Measurements from ENCODE around the gene MAP3K9. TPM values are rescaled to one million over a fixed set of nuclear protein-coding genes. Genes with fewer than 3 reads are reported as not detected.

Gene MAP3K9
- total RNA-seq, 3 donors from 2014 or later: 0.16 to 6.3 (median 3.3) TPM

DNA sequence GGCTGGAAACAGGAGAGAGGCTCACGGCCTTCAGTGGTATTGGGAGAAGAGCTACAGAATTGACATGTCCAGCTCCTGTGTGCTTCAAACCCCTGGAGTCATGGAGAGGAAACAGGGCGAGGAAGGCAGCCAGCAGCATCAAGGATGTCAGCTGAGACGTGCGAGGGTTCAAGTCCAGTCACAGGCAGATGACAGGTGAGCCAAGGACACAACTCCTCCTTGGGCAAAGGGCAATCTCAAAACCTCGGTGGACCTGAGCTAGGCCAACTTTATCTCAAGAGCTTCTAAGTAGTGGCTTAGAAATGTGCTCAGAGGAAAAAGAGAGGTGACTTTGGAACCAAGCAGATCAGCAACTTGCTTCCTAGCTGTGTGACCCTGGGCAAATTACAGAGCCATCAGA lies 86.0 kb downstream of the MAP3K9 start:
- TF ChIP-seq POLR2A (IDR thresholded peaks at IDR 0.05) (no peak), POLR2AphosphoS5 (IDR thresholded peaks at IDR 0.05) (no peak)
- TF ChIP-seq, protein P1, sequence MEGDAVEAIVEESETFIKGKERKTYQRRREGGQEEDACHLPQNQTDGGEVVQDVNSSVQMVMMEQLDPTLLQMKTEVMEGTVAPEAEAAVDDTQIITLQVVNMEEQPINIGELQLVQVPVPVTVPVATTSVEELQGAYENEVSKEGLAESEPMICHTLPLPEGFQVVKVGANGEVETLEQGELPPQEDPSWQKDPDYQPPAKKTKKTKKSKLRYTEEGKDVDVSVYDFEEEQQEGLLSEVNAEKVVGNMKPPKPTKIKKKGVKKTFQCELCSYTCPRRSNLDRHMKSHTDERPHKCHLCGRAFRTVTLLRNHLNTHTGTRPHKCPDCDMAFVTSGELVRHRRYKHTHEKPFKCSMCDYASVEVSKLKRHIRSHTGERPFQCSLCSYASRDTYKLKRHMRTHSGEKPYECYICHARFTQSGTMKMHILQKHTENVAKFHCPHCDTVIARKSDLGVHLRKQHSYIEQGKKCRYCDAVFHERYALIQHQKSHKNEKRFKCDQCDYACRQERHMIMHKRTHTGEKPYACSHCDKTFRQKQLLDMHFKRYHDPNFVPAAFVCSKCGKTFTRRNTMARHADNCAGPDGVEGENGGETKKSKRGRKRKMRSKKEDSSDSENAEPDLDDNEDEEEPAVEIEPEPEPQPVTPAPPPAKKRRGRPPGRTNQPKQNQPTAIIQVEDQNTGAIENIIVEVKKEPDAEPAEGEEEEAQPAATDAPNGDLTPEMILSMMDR (IDR thresholded peaks at IDR 0.05): no peak
- Histone ChIP-seq H3K4me1 (no peaks in the 10 kb centered on the region), H3K4me3 (no peak overlapping the region), H3K27me3 (no peaks in the 10 kb centered on the region), H3K36me3 (no peaks in the 10 kb centered on the region), H3K27ac (no peak overlapping the region), H3K9me3 (no peaks in the 10 kb centered on the region)
- intact Hi-C loops (cut with DNase I; ENCODE audit: low total_unique reads): no loop called here
- no peak for DNase-seq (ENCODE audit: low spot score in 2 of 2)

DNA sequence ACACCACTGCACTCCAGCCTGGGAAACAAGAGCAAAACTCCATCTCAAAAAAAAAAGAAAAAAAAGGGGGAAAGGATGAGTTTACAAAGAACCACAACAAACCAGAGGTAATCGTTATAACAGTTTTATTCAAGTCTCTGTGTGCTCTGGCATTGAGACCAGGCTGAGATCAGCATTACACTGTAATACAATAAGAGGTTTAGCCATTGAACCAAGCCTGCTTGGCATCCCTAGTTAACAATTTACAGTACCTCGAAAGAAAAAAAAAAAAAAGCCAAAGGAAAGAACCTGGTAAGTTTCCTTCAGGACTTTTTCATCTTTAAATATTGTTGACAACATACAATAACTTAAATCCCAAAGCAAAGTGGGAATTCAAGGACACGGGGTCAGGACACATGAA lies 86.9 kb downstream of the MAP3K9 start:
- DNase-seq (ENCODE audit: low spot score in 2 of 2): no peak
- Histone ChIP-seq H3K36me3 (no peaks in the 10 kb centered on the region), H3K27me3 (no peaks in the 10 kb centered on the region), H3K27ac (no peak overlapping the region), H3K9me3 (no peaks in the 10 kb centered on the region), H3K4me3 (no peak overlapping the region), H3K4me1 (no peaks in the 10 kb centered on the region)
- TF ChIP-seq POLR2AphosphoS5 (IDR thresholded peaks at IDR 0.05): no peak
- TF ChIP-seq POLR2A (IDR thresholded peaks at IDR 0.05): no peak
- TF ChIP-seq, protein P1 (IDR thresholded peaks at IDR 0.05): no peak
- intact Hi-C loops (cut with DNase I; ENCODE audit: low total_unique reads): no loop called here

DNA sequence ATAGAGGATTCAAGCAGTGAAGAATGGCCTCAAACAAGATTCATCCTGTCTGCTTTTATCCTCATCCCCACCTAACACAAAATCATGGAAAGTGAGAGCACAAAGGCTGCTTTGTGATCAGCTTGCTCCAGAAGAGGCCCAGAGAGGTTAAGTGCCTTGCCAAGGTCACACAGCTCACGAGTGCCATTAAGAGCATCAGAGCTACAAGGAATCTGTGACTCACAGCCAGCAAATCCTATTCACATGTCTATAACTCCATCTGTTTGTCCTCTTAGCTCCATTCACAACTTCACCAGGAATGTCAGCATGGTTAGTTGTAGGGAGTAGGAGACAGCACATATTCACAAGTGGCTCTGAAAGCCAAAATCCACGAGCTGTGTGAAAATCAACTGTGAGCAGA lies 87.8 kb downstream of the MAP3K9 start:
- H3K4me3 ChIP-seq: no peak overlapping the region
- intact Hi-C loops (cut with DNase I; ENCODE audit: low total_unique reads): no loop called here
- H3K36me3 ChIP-seq: no peaks in the 10 kb centered on the region
- no peaks in the 10 kb centered on the region for H3K9me3 ChIP-seq
- no peak overlapping the region for H3K27ac ChIP-seq
- no peak for TF ChIP-seq POLR2A (IDR thresholded peaks at IDR 0.05)
- TF ChIP-seq POLR2AphosphoS5 (IDR thresholded peaks at IDR 0.05): no peak
- TF ChIP-seq, protein P1 (IDR thresholded peaks at IDR 0.05): no peak
- H3K4me1 ChIP-seq: no peaks in the 10 kb centered on the region
- DNase-seq (ENCODE audit: low spot score in 2 of 2): no peak
- H3K27me3 ChIP-seq: no peaks in the 10 kb centered on the region

DNA sequence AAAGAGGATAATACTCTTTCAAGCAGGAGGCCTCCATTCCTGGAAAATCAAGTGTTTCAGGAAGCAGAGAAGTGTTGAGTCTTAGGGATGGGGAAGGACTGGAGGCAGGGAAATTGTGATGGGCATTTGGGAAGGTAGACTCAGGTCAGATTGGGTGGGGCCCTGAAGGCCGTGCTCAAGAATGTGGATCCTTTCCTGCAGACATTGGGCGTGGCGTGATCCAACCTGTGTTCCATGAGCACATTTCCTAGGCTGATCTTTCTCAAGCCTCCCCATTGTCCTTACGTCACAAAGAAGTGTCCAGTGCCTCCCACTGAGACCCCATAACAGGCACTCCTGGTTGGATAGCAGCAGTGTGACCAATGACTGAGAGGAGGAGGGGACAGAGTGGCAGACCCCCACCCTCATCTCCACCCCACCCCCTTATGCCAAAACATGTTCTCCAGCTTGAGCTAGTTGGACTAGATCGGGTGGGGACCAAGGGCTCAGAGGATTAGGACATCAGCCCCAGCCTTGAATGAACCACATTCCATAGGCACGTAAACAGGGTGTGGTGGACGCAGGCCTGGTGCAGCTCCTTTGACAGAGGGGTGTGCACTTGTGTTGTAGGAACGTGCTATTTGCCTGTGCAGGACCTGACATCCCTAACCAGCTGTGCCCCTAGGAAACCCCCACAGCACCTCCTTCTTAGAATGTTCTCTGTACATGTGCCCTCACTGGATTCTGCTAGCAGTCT lies 90.8 kb downstream of the MAP3K9 start:
- Histone ChIP-seq H3K27me3 (no peaks in the 10 kb centered on the region), H3K27ac (no peak overlapping the region), H3K4me3 (no peak overlapping the region), H3K36me3 (no peaks in the 10 kb centered on the region), H3K9me3 (no peaks in the 10 kb centered on the region), H3K4me1 (no peaks in the 10 kb centered on the region)
- TF ChIP-seq, protein P1 (IDR thresholded peaks at IDR 0.05): no peak
- no peak for TF ChIP-seq POLR2A (IDR thresholded peaks at IDR 0.05)
- no peak for TF ChIP-seq POLR2AphosphoS5 (IDR thresholded peaks at IDR 0.05)
- no peak for DNase-seq (ENCODE audit: low spot score in 2 of 2)
- intact Hi-C loops (cut with DNase I; ENCODE audit: low total_unique reads): loop anchor here (10.0 kb wide), 1 partner anchor 94 kb away; no protein-coding TSS in a partner anchor

DNA sequence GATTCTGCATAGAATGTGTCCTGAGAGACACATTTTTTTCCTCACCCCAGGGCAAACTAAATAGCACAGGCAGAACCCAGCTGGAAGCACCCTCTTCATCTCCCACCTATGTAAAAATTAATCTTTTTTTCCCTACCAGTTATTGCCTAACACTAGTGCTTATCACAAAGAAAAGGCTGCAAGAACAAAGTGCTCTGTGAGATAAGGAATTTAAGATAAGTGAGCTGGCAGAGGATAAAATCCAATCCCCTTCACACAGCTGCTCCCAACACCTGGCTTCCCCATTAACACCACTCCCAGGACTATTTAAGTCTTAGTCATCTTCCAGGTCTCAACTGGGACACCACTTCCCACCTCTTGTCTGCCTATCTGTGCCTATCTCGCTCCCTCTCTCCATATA lies 92.4 kb downstream of the MAP3K9 start:
- DNase-seq (ENCODE audit: low spot score in 2 of 2): no peak
- intact Hi-C loops (cut with DNase I; ENCODE audit: low total_unique reads): loop anchor here (10.0 kb wide), 1 partner anchor 92 kb away; no protein-coding TSS in a partner anchor
- H3K27me3 ChIP-seq: no peaks in the 10 kb centered on the region
- H3K4me3 ChIP-seq: no peak overlapping the region
- TF ChIP-seq POLR2A (IDR thresholded peaks at IDR 0.05) (no peak), POLR2AphosphoS5 (IDR thresholded peaks at IDR 0.05) (no peak)
- TF ChIP-seq, protein P1 (IDR thresholded peaks at IDR 0.05): no peak
- H3K36me3 ChIP-seq: no peaks in the 10 kb centered on the region
- no peak overlapping the region for H3K27ac ChIP-seq
- H3K9me3 ChIP-seq: no peaks in the 10 kb centered on the region
- no peaks in the 10 kb centered on the region for H3K4me1 ChIP-seq
